ENCODE measurements around the gene RTL5.

RTL5 gene

DNA sequence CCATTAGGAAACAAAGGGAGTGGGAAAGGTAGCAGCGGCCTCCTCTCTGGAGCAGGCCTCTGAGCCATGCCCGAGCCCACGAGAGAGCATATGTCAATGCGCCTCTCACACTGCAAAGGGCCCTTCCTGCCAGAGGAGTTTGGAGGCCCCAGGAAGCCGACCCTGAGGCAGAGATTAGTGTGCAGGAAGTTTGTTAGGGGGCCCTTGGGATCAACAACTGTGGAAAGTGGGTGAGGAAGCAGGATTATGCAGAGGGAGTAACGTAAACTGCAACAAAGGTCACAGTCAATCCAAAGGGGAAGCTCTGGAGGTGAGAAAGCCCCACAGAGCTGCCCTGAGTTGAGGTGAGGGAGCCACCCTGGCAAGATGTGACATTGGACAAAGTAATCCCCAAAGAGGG is 17.4 kb downstream of the RTL5 start:
- no peak for DNase-seq (ENCODE audit: low read depth, low spot score)
- H3K4me3 ChIP-seq (ENCODE audit: low read length): no peak overlapping the region

DNA sequence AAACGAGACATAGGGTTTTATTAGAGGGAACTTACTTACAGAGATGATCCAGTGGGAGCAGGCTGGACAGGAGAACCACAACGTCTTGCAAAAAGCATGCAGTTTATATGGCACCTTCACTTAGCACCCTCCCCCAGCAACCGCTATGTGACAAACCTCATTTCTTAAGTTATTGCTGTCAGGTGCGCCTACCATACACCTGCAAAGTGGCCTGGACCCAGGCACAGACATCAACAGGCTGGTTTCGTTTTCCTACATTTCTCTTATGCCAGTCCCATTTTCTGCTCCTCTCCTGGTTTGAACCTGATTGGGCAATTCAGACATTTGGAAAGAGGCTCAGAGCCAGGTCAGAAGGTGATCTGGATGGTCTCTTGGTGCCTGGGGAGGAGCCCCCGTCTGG is 18.3 kb downstream of the RTL5 start:
- H3K4me3 ChIP-seq (ENCODE audit: low read length): no peak overlapping the region

DNA sequence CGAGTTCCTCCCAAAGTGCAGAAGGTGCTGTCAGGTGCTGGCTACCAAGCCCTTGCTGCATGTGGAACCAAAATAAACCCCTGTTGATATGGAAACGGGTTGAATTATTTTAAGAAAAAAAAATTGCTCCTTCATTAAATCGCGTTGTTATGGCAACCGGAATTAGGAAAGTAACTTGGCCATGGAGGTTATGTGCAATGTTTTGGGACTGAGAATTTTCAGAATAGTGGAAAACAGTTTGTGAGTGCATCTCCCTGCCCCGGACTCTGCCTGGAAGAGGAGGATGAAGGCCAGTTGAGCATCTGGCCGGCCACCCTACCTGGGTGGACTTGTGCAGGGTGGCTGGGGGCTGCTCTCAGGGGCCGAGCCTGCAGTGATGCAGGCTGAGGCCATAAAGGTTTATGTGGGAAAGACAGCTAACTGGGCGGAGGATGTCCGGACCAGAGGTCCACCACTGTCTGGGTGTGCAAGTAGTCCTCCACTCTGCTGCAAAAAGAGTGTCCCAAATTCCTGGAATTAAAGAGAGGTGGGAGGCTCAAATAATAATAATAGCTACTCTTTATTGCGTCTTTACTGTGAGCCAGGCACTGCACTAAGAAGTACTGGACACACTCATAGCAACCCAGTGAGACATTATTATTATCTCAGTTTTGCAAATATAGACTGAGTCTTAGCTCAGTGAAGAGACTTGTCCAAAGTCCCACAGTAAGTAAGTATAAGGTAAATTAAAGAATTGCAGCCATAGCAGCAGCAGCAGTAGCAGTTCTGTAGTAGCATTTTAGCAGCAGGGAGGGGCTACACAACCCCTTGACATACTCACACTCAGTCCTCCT is 20.6 kb downstream of the RTL5 start:
- H3K4me3 ChIP-seq (ENCODE audit: low read length): no peak overlapping the region
- DNase-seq (ENCODE audit: low read depth, low spot score): no peak

More for the DNA sequence above, 18.3 kb downstream of the RTL5 start:
- DNase-seq (ENCODE audit: low read depth, low spot score): no peak

DNA sequence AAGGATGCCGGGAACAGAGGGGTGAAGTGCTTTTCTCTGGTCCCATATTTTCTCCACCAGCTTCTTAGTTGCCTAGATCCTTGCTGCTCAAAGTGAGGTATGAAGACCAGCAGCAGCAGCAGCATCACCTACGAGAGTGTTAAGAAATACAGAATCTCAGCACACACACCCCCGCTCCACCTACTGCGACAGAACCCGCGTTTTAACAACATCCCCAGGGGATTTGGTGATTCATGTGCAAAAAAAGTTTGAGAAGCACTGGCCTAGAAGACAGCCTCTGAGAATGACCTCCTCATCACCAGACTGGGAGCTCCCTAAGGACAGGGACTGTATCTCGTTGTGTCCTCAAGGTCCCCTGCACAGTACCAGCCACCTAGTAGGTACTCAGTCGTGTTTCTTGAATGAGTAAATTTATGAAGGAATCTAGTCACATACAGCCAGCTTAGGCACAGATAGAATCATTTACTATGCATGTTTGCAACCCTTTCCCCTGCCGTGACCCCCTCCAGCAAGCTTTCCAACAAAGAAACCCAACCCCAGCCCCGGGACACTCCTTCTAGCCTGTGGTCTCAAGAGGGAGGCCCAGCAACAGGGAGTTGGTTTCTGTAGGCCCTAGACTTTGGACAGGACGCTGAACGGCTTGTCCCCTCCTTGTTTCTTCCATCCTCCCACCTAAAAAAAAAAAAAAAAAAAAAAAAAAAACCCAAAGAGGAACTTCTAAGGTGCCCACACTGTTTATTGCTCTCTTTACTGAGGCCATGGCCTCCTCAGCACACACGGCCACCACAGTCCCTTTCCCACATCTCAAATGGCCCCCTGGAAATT is 21.5 kb downstream of the RTL5 start:
- H3K4me3 ChIP-seq (ENCODE audit: low read length): no peak overlapping the region
- DNase-seq (ENCODE audit: low read depth, low spot score): no peak

DNA sequence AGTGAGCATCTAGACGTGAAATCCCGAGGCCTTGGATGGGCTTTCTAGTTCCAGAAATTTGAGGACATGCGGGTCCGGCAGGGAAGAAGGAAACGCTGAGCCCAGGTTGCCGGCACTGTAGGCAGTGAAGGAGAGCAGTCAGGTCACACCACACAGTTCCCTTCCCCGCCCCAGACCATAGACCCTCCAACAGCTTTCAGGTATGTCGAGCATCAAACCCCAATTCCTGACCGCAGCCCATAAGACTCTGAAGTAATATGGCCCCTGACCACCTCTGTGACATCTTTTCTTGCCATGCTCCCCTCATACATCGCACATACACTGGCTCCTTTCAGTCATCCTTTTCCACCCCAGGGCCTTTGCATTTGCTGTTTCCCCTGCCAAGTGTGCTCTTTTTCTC is 23.0 kb downstream of the RTL5 start:
- no peak overlapping the region for H3K4me3 ChIP-seq (ENCODE audit: low read length)
- no peak for DNase-seq (ENCODE audit: low read depth, low spot score)

DNA sequence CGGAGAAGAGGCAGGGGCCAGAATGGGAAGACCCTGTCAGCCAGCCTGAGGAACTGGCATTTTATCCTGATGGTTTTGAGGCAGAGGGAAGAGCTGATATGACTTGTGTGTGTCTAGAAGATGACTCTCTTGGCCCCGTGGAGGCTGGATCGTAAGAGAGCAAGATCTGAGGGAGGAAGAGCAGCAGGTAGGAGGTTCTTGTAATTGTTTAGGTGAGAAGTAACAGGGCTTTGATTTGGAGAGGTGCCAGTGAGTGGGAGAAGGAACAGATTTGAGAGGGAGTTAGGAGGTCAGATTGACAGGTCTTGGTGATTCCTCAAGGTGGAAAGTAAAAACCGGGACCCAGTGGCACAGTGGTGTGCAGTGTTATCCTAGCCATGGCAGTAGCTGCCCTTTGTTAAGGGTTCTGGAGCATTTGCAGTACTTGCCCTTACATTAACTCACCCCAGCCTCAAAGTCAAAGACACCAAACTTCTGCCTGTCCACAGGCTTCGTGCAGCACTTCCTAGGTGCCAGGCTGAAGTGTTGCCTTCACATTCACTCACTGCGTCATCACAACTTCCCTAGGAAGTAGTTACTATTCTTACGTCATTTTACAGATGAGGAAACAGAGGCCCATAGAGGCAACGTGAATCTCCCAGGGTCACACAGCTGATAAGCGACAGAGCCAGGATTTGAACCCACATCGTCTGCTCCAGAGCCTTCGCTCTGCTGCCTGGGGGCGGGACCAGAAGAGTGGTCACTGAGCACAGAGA is 23.7 kb downstream of the RTL5 start:
- no peak for DNase-seq (ENCODE audit: low read depth, low spot score)
- no peak overlapping the region for H3K4me3 ChIP-seq (ENCODE audit: low read length)

DNA sequence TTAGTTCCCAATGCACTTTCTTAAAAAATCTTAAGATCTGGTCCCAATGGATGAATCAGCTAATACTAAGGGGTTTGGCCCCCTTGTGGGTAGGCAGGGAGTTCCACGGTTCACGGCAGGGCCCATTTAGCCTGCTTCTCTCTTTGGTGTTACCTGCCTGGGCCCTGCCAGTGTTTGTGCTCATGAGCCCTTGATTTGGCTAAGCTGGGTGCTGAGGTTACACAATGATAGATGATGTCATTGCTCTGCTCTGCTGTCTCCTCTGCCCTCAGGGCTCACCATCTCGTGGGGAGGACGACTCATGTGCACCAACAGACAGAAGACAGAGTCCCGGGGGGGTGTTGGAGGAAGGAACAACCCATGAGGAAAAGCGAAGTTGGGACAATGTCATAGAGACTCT is 24.4 kb downstream of the RTL5 start:
- DNase-seq (ENCODE audit: low read depth, low spot score): no peak
- H3K4me3 ChIP-seq (ENCODE audit: low read length): no peak overlapping the region

DNA sequence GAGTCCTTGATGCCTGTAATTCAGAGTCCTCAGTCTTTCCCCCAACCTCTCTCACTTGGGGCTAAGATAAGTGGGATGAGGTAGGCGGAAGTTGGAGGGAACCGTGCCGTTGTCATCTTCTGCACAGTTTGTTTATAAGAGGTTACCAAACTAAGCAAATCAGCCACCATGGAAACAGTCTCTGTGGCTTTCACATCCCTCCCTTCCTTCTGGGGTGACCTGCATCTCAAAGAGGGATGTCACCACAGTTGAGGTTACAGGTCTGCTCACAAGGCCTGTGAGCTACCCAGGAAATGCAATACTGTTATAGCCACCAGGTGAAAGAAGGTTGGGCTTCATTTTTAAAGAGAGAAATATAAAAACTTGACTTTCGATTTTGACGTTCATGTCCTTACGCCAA is 26.3 kb downstream of the RTL5 start:
- H3K4me3 ChIP-seq (ENCODE audit: low read length): no peak overlapping the region
- DNase-seq (ENCODE audit: low read depth, low spot score): peak; percentile 57

DNA sequence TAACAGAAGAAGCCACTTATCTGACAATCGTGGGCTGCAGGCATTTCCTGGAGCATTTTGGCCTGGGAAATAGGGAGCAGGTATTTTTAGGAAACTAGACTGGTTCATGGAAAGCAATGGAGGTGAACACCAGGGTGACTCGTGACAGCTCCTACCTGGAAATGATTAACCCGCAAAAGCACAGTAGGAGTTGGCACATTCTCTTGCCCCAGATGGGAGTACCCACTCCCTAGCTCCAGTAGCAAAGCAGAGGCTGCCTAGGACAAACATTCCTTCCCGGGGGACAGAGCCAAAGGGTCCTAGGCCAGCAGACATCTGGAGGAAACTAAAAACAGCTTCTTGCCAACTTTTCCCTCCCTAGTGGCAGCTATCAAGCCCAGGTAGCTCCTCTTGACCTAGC is 29.0 kb downstream of the RTL5 start:
- no peak for DNase-seq (ENCODE audit: low read depth, low spot score)
- H3K4me3 ChIP-seq (ENCODE audit: low read length): no peak overlapping the region

DNA sequence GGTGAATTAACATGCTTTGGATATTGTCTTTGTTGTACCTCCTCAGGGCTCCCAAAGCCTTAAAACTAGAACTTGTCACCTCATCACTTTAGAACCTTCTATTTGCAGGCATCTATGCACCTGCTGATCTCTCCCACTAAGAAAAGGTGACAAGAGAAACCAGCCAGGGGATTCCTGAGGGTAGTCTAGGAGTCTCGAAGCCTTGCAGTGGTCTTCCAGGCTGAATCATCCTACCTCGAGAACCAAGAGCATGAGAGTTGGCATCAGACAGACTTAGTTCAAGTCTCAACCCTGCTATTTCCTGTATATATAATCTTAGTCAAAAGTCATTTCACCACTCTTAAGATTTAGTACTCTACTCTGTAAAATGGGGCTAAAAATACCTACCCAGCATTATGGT is 29.6 kb downstream of the RTL5 start:
- no peak overlapping the region for H3K4me3 ChIP-seq (ENCODE audit: low read length)
- DNase-seq (ENCODE audit: low read depth, low spot score): no peak

DNA sequence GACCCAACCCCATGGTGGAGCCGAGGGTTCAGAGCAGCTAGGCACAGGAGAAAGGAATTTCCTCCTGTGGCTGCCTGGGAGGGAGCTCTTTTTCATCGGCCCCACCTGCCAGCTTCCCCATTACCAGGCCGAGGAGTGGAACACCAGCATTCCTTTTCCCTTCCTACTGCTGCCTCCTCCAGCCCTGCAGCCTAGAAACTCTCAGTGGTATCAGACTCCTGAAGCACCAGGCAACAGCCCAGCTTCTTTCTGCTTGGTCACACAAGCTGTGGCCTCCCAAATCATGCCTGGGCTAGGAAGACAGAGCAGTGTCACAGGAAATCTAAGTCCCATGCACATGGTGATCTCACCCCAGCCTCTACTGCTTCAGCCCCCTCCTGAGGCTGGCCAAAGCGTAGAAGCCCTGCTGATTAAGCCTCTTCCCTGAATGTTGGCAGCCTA is 30.1 kb downstream of the RTL5 start:
- DNase-seq (ENCODE audit: low read depth, low spot score): no peak
- no peak overlapping the region for H3K4me3 ChIP-seq (ENCODE audit: low read length)

DNA sequence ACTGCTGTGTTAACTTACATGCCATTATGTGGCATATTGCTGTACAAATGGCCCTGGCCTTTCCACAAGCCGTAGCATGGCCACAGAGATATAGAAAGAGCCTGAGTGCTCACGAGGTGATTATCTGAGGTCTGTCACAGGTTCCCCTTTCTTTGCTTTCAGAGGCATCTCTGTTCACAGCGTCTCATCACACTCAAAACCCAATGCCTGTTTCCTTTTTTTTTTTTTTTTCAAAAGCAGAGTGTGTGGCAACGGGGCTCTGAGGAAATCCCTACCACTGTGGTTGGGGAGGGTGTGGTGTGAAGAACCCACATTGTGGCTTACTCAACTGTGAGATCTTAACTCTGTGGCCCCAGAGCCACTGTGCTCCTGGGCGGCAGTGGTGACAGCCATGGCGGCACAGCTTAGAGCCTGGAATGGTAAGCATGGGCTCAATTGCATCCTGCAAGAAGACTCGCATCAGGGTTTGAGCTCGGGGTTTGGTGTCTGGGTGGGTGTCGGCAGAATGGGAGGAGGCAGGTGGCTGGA is 30.8 kb downstream of the RTL5 start:
- DNase-seq (ENCODE audit: low read depth, low spot score): peak; percentile 92
- H3K4me3 ChIP-seq (ENCODE audit: low read length): no peak overlapping the region

DNA sequence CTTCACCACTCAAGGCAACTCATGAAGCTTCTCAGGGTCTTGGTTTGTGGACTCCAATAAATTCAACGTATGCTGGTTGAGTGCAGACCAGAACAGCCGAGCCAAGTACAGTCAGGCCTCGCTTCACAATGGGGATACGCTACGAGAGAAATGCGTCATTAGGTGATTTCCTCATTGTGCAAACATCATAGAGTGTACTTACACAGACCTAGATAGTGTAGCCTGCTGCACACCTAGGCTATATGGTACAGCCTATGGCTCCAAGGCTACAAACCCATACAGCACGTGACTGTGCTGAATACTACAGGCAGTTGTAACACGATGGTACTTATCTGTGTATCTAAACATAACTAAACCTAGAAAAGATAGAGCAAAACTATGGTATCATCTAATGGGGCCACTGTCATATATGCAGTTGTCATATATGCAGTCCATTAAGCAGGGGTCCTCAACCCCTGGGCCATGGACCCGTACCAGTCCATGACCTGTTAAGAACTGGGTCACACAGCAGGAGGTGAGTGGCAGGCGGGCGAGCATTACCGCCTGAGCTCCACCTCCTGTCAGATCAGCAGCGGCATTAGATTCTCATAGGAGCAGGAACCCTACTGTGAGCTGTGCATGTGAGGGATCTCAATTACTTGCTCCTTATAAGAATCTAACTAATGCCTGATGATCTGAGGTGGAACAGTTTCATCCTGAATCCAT is 31.5 kb downstream of the RTL5 start:
- no peak overlapping the region for H3K4me3 ChIP-seq (ENCODE audit: low read length)
- DNase-seq (ENCODE audit: low read depth, low spot score): no peak

DNA sequence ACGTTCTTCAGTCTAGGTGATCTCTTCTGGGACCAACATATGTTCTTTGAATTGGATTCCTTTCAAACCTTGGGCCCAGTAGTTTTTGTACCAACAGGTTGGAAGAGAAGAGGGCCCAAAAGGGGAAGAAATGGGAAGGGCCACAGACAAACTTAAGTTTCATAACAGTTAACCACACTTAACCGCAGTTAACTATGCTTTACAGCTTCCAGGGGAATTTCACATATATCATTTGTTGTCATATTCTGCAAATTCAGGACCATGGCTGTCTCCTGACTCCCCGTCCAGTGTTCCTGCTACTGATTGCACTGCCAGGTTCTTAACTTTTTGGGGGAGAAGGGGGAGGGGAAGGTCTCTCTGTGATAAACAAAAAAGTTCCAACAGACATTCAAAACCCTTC is 34.6 kb downstream of the RTL5 start:
- H3K4me3 ChIP-seq (ENCODE audit: low read length): no peak overlapping the region

DNA sequence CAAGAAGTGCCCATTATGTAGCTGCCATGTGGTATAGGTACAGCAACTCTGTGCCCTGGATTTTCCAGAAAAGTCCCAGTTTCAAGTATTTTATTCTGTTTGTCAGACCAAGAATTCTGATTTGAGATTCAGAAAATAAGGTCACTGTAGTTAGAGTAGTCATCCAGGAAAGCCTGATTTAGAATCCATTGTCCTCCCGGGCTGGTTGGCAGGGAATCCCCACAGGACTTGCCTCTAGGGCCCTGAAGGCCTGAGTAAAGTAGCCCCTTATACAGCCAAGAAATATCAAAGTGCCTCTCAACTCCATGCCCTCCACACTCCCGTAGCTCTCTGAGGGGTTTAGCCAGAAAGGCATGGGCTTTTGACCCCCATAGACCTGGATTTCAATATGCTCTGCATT is 36.3 kb downstream of the RTL5 start:
- no peak overlapping the region for H3K4me3 ChIP-seq (ENCODE audit: low read length)
- DNase-seq (ENCODE audit: low read depth, low spot score): no peak

More for the DNA sequence above, 34.6 kb downstream of the RTL5 start:
- no peak for DNase-seq (ENCODE audit: low read depth, low spot score)

DNA sequence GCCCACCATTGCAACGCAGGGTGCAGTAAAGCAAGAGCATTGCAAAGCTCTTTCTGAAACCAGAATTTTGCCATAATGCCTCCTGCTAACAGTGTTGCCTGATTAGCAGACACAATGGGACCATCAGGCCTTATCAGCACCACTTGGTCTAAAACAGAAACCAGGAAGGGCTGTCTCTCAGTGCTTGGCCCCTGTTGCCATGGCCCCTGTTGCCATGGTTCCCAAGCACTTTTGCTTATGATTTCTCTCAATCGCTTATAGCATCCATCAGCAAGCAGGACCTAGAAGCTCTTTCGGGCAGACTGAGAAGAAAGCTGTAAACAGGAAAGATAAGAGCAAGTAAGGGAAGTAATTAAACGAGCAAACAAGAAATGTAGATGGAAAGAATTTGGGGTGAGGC is 36.8 kb downstream of the RTL5 start:
- H3K4me3 ChIP-seq (ENCODE audit: low read length): no peak overlapping the region
- peak; percentile 27 for DNase-seq (ENCODE audit: low read depth, low spot score)

DNA sequence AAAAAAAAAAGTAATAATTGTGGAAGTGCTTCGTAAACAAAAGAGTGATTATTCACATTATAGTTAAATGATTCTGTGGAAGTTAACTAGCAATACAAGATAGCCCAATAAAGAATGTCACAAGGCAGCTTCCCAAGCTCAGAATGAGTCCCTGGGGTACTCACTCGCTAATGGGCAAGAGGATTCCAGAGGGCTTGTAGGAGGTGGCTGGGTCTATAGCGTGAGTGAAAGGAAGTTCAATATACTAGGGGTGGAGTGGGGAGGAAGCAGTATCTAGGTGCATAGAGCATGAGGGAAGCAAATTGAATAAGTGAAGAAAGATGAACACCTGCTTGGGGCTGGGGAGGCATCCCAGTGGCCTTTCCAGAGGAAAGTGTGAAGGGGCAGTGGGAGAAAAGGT is 42.5 kb downstream of the RTL5 start:
- DNase-seq (ENCODE audit: low read depth, low spot score): no peak
- H3K4me3 ChIP-seq (ENCODE audit: low read length): no peak overlapping the region

DNA sequence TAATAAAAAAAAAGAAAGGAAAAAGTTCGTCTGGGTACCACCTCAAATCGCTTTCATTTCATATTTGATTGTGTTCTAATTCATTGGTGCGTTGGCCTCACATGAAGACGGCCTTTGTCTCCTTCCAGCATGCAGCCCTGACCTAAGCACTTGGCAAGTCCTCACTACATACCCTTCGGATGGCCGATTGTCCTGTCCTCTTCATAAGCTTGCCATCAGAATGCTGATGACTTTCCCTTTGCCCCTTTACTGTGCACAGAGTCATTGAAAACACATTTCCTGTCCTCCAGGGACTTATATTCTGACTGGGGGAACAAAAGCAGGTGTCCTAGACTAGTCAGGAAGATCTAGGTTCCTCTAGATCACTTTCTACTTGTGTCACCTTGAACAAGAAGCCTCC is 43.0 kb downstream of the RTL5 start:
- no peak for DNase-seq (ENCODE audit: low read depth, low spot score)
- H3K4me3 ChIP-seq (ENCODE audit: low read length): no peak overlapping the region

DNA sequence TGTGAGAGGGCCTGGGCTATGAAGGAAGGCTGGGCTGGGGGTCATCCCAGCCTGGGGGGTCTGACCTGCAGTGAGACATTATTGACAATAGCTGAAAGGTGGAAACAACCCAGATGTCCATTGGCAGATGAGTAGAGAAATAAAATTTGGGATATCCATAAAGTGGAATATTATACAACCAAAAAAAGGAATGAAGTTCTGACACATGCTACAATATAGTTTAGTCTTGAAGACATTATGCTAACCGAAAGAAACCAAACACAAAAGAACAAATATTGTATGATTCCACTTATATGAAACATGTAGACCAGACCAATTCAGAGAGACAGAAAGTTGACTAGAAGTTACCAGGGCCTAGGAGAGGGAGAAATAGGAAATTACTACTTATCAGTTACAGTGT is 44.7 kb downstream of the RTL5 start:
- no peak for DNase-seq (ENCODE audit: low read depth, low spot score)
- no peak overlapping the region for H3K4me3 ChIP-seq (ENCODE audit: low read length)

All from Jurkat, Clone E6-1 (cell line).